Astrocyte of the cerebellum (primary cell): ENCODE data around the gene CORO6.

Experiments used
- DNase-seq: peaks from one replicate; pipeline ENCODE4 v3.0.0-alpha.2; 2011; ENCODE audit warnings: low read depth
- H3K4me3 ChIP-seq: 2 replicates; pipeline ENCODE4 v1.5.1; 2011; ENCODE audit warnings: mild to moderate bottlenecking, low read depth, low read length, moderate library complexity
- CTCF ChIP-seq: IDR thresholded peaks from 2 replicates; pipeline ENCODE4 v1.5.1; 2012; ENCODE audit warnings: low read length, low read depth, moderate library complexity, mild to moderate bottlenecking; ENCODE audit errors: missing control alignments
- in situ Hi-C: cut with HindIII; loops from 2 replicates; pipeline ENCODE4 v1.10.0; 2017; ENCODE audit warnings: low sequenced_read_pairs

Gene CORO6

GRCh38 chr17:29581583-29582253 lies 41.0 kb downstream of the CORO6 start:
- no peak overlapping the region for H3K4me3 ChIP-seq
- no peak for DNase-seq
- no peak for TF ChIP-seq CTCF
- in situ Hi-C loops: no loop called here

GRCh38 chr17:29579866-29580771 lies 42.6 kb downstream of the CORO6 start:
- TF ChIP-seq CTCF: peak; percentile 83
- no peak overlapping the region for H3K4me3 ChIP-seq
- in situ Hi-C loops: no loop called here
- DNase-seq: no peak

DNA sequence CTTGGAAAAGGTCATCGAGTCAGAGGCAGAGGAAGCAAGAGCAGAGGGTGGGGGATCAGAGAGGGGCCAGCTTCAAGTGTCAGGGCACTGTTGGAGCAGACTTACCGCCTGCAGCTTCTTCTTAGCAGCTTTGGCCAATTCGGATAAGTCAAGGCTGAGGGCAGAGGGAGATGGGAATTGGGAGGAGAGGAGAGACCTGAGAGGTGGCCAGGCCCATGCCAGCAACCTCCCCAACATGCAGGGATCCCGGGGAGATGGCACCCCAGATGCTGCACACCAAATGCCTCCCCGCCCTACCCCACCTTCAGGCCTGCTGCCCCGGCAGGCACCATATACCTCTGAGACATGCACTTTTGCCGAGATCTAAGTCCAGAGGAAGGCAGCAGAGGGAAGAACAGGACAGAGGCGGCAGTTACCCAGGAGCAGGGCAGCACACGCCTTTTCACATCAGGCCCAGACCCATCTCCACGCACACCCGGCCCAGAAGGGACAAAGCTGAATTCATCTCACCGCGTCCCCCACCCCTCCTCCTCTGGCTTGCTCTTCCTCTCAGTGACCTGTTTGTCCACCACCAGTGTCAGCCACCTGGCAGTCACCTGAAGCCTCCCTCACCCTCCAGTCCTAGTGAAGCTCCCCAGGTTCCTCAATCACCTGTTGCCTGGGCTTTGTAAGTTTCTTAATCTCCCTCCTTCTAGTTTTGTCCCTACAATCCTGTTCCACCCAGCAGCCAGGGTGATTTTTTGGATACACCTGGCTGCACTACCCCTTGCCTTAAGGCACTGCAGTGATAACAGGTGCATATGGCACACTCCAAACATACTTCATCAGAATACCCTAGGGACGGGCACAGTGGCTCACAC lies 43.9 kb downstream of the CORO6 start:
- no peak overlapping the region for H3K4me3 ChIP-seq
- no peak for TF ChIP-seq CTCF
- DNase-seq: no peak
- in situ Hi-C loops: no loop called here

DNA sequence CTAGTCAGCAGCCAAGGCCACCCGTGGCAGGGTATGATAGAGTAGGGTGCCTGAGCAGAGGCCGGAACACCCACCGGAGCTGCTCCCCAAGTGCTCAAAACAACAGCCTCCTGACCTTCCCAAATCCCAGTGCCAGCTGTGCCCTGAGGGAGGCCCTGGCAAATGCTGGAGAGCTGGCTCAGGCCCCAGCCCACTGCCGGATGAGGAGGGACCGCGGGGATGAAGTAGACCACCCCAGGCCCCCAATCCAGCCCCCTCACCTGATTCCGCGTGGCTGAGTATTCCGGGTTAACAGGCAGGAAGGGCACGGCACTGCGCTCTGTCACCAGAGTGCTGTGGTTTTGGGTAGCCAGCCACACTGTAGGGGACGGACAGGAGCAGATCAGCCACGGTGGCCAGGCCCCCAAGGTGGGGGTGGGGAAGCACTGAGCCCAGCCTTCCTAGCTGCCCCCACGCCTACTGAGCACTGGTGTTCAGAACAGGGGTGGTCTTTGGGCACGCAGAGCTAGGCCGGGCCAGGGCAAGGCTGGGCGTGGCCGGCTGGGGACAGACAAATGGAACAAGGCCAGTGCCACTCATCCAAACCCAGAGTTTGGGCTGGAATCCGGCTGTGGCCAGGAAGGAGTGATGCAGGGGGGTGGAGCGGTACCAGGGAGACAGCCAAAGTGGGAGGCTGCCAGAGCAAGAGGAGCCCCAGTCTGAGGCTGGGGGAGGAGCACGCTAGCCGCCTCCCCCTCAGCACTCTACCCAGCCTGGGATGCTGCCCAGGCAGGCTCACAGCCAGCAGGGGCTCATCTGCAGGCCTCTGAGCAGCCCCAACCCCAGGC lies 45.1 kb downstream of the CORO6 start:
- DNase-seq: no peak
- H3K4me3 ChIP-seq: no peak overlapping the region
- in situ Hi-C loops: no loop called here
- TF ChIP-seq CTCF: no peak

DNA sequence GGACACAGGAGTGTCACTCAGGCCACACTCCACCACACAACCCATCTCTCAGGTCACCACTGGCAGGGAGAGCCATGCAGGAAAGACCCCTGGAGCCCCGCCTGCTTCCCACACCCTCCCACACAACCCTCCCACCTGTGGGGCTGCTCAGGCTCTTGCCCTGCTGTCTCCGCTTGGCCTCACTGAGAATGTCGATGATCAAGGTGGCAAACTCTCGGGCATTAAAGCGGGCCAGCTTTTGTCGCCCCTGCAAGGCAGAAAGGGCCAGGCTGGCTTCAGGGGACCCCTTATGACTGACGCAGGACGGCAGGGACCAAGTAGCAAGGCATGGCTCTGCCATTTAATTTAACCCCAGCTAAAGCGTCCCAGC lies 45.7 kb downstream of the CORO6 start:
- no peak for DNase-seq
- H3K4me3 ChIP-seq: no peak overlapping the region
- TF ChIP-seq CTCF: no peak
- in situ Hi-C loops: no loop called here
